HFF-Myc (cell line): ENCODE measurements around the gene ZNF670.

Experiments used
- DNase-seq: peaks from one replicate; pipeline ENCODE4 v3.0.0-alpha.2; 2011; ENCODE audit warnings: low read depth; ENCODE audit errors: extremely low read depth
- H3K4me3 ChIP-seq: replicated peaks from 2 replicates; pipeline ENCODE4 v1.5.1; 2011; ENCODE audit warnings: low read depth, mild to moderate bottlenecking, control low read depth, low read length
- CTCF ChIP-seq: IDR thresholded peaks from 2 replicates; pipeline ENCODE4 v1.5.1; 2012; ENCODE audit warnings: mild to moderate bottlenecking, low read depth, low read length, control low read depth; ENCODE audit errors: missing control alignments

ZNF670 gene

GRCh38 chr1:247111700-247112478 is 33.3 kb upstream of the ZNF670 start:
- H3K4me3 ChIP-seq = peak overlapping the region; percentile 45
- TF ChIP-seq CTCF = no peak
- DNase-seq = no peak

GRCh38 chr1:247111259-247111699 is 32.7 kb upstream of the ZNF670 start:
- DNase-seq = no peak
- peak overlapping the region; percentile 45 for H3K4me3 ChIP-seq
- TF ChIP-seq CTCF = no peak

GRCh38 chr1:247110627-247111258 is 32.1 kb upstream of the ZNF670 start:
- H3K4me3 ChIP-seq = peak overlapping the region; percentile 45
- no peak for TF ChIP-seq CTCF
- DNase-seq = no peak

GRCh38 chr1:247107694-247108093 is 29.1 kb upstream of the ZNF670 start:
- TF ChIP-seq CTCF = no peak
- H3K4me3 ChIP-seq = no peak overlapping the region
- no peak for DNase-seq

- no peak overlapping the region for H3K4me3 ChIP-seq
- TF ChIP-seq CTCF = no peak
- DNase-seq = no peak
Measured at GRCh38 chr1:247105966-247106365, 27.4 kb upstream of the ZNF670 start.

- DNase-seq = no peak
- no peak overlapping the region for H3K4me3 ChIP-seq
- TF ChIP-seq CTCF = no peak
Measured at GRCh38 chr1:247104965-247105364, 26.4 kb upstream of the ZNF670 start.
